HepG2 (cell line): ENCODE results near the gene ELL. TPM values are rescaled to one million over a fixed set of nuclear protein-coding genes. Genes with fewer than 3 reads are reported as not detected.

Experiments
- ATAC-seq: fragments of 200-7000 bp; cut with Tn5 transposase; 3 replicates; pipeline ENCODE4 v1.9.1; 2020; ENCODE audit warnings: mild to moderate bottlenecking, moderate library complexity
- BruUV-seq: library from RNA; stranded (reverse); fragments of 400-500 nt; replicated peaks from 2 replicates; lab custom pipeline; 2021; lab: Mats Ljungman, UMichigan
- CTCF ChIA-PET: fragments of 300-600 bp; formaldehyde crosslinking; extraction: SDS; loops from one replicate; lab custom pipeline; 2021; ENCODE audit warnings: low total read pairs, inconsistent platforms, low intra/inter-chr PET ratio; lab: Yijun Ruan, JAX
- POLR2A ChIA-PET: fragments of 350-600 bp; sonication (Branson Sonifier 250); formaldehyde crosslinking; loops from one replicate; lab custom pipeline; 2020; ENCODE audit warnings: antibody characterized with exemption, inconsistent platforms; lab: Yijun Ruan, JAX
- DNase-seq: peaks from one replicate; pipeline ENCODE4 v3.0.0-alpha.2; 2015; ENCODE audit warnings: low spot score
- FAIRE-seq: peaks from 3 replicates; lab custom pipeline; 2011; peaks lifted over from hg19 to GRCh38; lab: Jason Lieb, UNC
- H2AFZ ChIP-seq: one replicate; pipeline ENCODE4 v1.6.1; 2011; ENCODE audit warnings: low read length, inconsistent platforms
- H3K27ac ChIP-seq: fragments of 300-600 bp; 3 replicates; pipeline ENCODE4 v1.8.0; 2011; ENCODE audit warnings: mixed run types, mild to moderate bottlenecking, mixed read lengths, low read length, inconsistent platforms; ENCODE audit not compliant: insufficient read depth; ENCODE audit errors: extremely low read length
- H3K27me3 ChIP-seq, 2 experiments: fragments of 200-600 bp in 1 of 2; 2 replicates in 1 of 2; 3 replicates in 1 of 2; pipeline versions ENCODE4 v1.6.0 to v1.8.0; 2011; ENCODE audit warnings: low read length in 2 of 2, mild to moderate bottlenecking in 2 of 2, moderate library complexity in 2 of 2, inconsistent platforms in 1 of 2; ENCODE audit not compliant: insufficient read depth in 2 of 2, control insufficient read depth in 1 of 2
- H3K36me3 ChIP-seq, 2 experiments: fragments of 200-600 bp in 1 of 2; replicated peaks in 1 of 2; 2 replicates in 1 of 2; 3 replicates in 1 of 2; pipeline versions ENCODE4 v1.5.1 to v1.8.0; 2011; ENCODE audit warnings: low read length in 2 of 2, inconsistent platforms in 1 of 2; ENCODE audit not compliant: insufficient read depth in 2 of 2, control insufficient read depth in 1 of 2
- H3K4me1 ChIP-seq: 2 replicates; pipeline ENCODE4 v1.5.1; 2012; ENCODE audit warnings: low read length, inconsistent platforms; ENCODE audit not compliant: insufficient read depth
- H3K4me2 ChIP-seq: 2 replicates; pipeline ENCODE4 v1.6.0; 2011; ENCODE audit warnings: low read depth, low read length, inconsistent platforms
- H3K4me3 ChIP-seq, 3 experiments: fragments of 200-600 bp in 1 of 3; sonication (generic), shearing (Covaris generic) in 1 of 3; replicated peaks in 1 of 3; 2 replicates each; pipeline ENCODE4 v1.5.1; 2011 to 2016; ENCODE audit warnings: low read length in 3 of 3, inconsistent platforms in 2 of 3, low read depth in 2 of 3, mild to moderate bottlenecking in 2 of 3, control low read depth in 1 of 3, mixed read lengths in 1 of 3; ENCODE audit not compliant: insufficient read depth in 1 of 3
- H3K79me2 ChIP-seq: one replicate; pipeline ENCODE4 v1.6.1; 2011; ENCODE audit warnings: low read length, inconsistent platforms; ENCODE audit not compliant: insufficient read depth
- H3K9ac ChIP-seq: 2 replicates; pipeline ENCODE4 v1.6.0; 2011; ENCODE audit warnings: mild to moderate bottlenecking, low read depth, low read length, inconsistent platforms; ENCODE audit not compliant: insufficient read depth
- H3K9me3 ChIP-seq: 2 replicates; pipeline ENCODE4 v1.5.1; 2012; ENCODE audit warnings: mild to moderate bottlenecking, low read length
- H4K20me1 ChIP-seq: 2 replicates; pipeline ENCODE4 v1.6.0; 2011; ENCODE audit warnings: inconsistent platforms, mild to moderate bottlenecking, low read length, moderate library complexity; ENCODE audit not compliant: insufficient read depth
- CSRNP1 ChIP-seq: sonication (generic); formaldehyde crosslinking; IDR thresholded peaks from 2 replicates; pipeline ENCODE4 v1.8.1; 2023; ENCODE audit warnings: mild to moderate bottlenecking, missing genetic modification reagents
- PHF20 ChIP-seq: sonication (generic); formaldehyde crosslinking; IDR thresholded peaks from 2 replicates; pipeline ENCODE4 v1.5.0; 2020; ENCODE audit warnings: mild to moderate bottlenecking, missing genetic modification reagents
- ZBTB33 ChIP-seq: sonication (generic); formaldehyde crosslinking; IDR thresholded peaks from 2 replicates; pipeline ENCODE4 v1.4.0; 2020; ENCODE audit warnings: missing genetic modification reagents
- ZC3H13 ChIP-seq: sonication (generic); formaldehyde crosslinking; IDR thresholded peaks from 2 replicates; pipeline ENCODE4 v1.8.1; 2023; ENCODE audit warnings: mild to moderate bottlenecking, missing genetic modification reagents, moderate library complexity
- ZEB1 ChIP-seq: IDR thresholded peaks from 2 replicates; pipeline ENCODE4 v1.6.1; 2012; ENCODE audit warnings: mild to moderate bottlenecking, low read depth, inconsistent platforms; ENCODE audit not compliant: insufficient replicate concordance
- ZNF142 ChIP-seq: sonication (generic); formaldehyde crosslinking; IDR thresholded peaks from 2 replicates; pipeline ENCODE4 v1.4.0; 2020; ENCODE audit warnings: missing genetic modification reagents
- ZNF703 ChIP-seq: sonication (generic); formaldehyde crosslinking; IDR thresholded peaks from 2 replicates; pipeline ENCODE4 v1.5.1; 2020; ENCODE audit warnings: missing genetic modification reagents, mild to moderate bottlenecking, moderate library complexity, borderline replicate concordance
- WGBS: methylation state at CpG from one replicate; pipeline ENCODE4 v1.1.6; 2017; ENCODE audit warnings: low lambda C conversion rate; 5-methylcytosine and 5-hydroxymethylcytosine counted together
- in situ Hi-C: cut with HindIII; loops from 2 replicates; pipeline ENCODE4 v1.10.0; 2017; ENCODE audit warnings: low pct_unique_long_range_greater_than_20kb; ENCODE audit not compliant: extremely low pct_ligation_motif_present
- intact Hi-C: fragments of 100-400 bp; cut with micrococcal nuclease; formaldehyde crosslinking; loops from one replicate; pipeline ENCODE4 v1.10.0; 2022; ENCODE audit not compliant: unreplicated experiment
- polyA plus RNA-seq, 8 experiments: library from polyadenylated mRNA; depleted of rRNA in 3 of 8; stranded (reverse) in 7 of 8; unstranded in 1 of 8; fragments of >200 nt; fragmentation: Illumina TruSeq in 4 of 8; extraction: Trizol in 4 of 8; gene quantifications; 2 replicates each; pipeline versions ENCODE4 v1.2.1 to v1.2.3, GENCODE V29; 2011 to 2016; ENCODE audit warnings: low read depth in 4 of 8, missing spikeins in 1 of 8, mixed read lengths in 1 of 8; ENCODE audit not compliant: insufficient read depth in 1 of 8
- total RNA-seq, 5 experiments: library from RNA; depleted of rRNA; stranded (reverse); fragments of >200 nt; fragmentation: Illumina TruSeq; extraction: Trizol; gene quantifications; 2 replicates each; pipeline ENCODE4 v1.2.3, GENCODE V29; 2016; ENCODE audit warnings: low read depth in 1 of 5

Gene ELL
- total and polyA plus RNA-seq, 2 of the 13 experiments (the other 11 are each of a cell fraction or from before 2014, with no cell fraction given), result 3.7 to 5.4 TPM

GRCh38 chr19:18538115-18538514 lies 16.2 kb upstream of the ELL start (continued):
- peak; percentile 94 for TF ChIP-seq ZBTB33 (CRISPR knock-in tag)

GRCh38 chr19:18537431-18537830 lies 15.6 kb upstream of the ELL start:
- ChIA-PET CTCF (no interaction called here), POLR2A (no interaction called here)
- no peaks in the 10 kb centered on the region for H3K9me3 ChIP-seq
- H4K20me1 ChIP-seq, result no peaks in the 10 kb centered on the region
- in situ Hi-C loops (no loop called here), intact Hi-C loops (no loop called here)
- TF ChIP-seq ZNF142 (no peak), ZC3H13 (CRISPR knock-in tag) (no peak), CSRNP1 (CRISPR knock-in tag) (no peak), ZEB1 (no peak), ZNF703 (no peak), PHF20 (CRISPR knock-in tag) (no peak)
- H3K4me2 ChIP-seq, result no peak overlapping the region
- FAIRE-seq (no peak), DNase-seq (no peak), ATAC-seq (no peak)
- 96% methylated on average over 14 of the region's 17 CpGs for WGBS
- H3K27ac ChIP-seq, result no peak overlapping the region
- peaks cover 8% of the 10 kb centered on the region; the same call in 1 of the 2 replicates for H3K4me1 ChIP-seq
- no peaks in the 10 kb centered on the region for H3K27me3 ChIP-seq
- peaks cover 7% of the 10 kb centered on the region for H3K79me2 ChIP-seq
- BruUV-seq, result no TSS peak
- no peak overlapping the region for H2AFZ ChIP-seq
- no peak overlapping the region for H3K9ac ChIP-seq
- H3K36me3 ChIP-seq, result peaks cover 5 to 32% of the 10 kb centered on the region in 2 experiments
- no peak overlapping the region for H3K4me3 ChIP-seq
